ENCODE results near the gene PXT1.

DNA sequence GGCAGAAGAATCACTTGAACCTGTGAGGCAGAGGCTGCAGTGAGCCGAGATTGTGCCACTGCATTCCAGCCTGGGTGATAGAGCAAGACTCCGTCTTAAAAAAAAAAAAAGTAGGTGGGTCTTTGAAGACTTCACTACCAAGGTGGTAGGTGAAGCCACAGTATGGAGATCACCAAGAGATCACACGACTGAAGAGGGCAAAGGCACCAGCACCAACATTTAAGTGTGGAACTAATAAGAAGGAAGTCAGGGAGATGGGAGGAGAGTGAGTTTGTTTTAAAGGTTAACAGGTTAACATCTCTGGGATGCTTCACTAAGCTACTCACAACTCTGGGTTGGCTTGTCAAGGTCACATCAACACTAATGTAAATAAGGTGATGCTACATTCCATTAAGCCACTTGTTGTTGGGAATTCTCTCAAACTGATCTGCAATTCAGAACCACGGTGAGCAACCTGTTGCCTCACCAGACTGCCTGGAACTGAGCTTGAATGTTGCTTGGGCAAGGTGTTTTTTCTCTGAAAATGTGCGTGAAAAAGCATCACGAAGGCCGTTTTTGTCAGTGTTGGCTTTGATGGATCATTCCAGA, 48.8 kb upstream of the PXT1 start:
- TF ChIP-seq, protein P1, sequence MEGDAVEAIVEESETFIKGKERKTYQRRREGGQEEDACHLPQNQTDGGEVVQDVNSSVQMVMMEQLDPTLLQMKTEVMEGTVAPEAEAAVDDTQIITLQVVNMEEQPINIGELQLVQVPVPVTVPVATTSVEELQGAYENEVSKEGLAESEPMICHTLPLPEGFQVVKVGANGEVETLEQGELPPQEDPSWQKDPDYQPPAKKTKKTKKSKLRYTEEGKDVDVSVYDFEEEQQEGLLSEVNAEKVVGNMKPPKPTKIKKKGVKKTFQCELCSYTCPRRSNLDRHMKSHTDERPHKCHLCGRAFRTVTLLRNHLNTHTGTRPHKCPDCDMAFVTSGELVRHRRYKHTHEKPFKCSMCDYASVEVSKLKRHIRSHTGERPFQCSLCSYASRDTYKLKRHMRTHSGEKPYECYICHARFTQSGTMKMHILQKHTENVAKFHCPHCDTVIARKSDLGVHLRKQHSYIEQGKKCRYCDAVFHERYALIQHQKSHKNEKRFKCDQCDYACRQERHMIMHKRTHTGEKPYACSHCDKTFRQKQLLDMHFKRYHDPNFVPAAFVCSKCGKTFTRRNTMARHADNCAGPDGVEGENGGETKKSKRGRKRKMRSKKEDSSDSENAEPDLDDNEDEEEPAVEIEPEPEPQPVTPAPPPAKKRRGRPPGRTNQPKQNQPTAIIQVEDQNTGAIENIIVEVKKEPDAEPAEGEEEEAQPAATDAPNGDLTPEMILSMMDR (IDR thresholded peaks at IDR 0.05; ENCODE audit: poor library complexity): no peak
- TF ChIP-seq EZH2 (IDR thresholded peaks at IDR 0.05; ENCODE audit: borderline replicate concordance): no peak
